ENCODE results near the gene DGKH. TPM values are rescaled to one million over a fixed set of nuclear protein-coding genes. Genes with fewer than 3 reads are reported as not detected.

The DGKH gene
- total RNA-seq, 1 donor: 8.7 TPM

DNA sequence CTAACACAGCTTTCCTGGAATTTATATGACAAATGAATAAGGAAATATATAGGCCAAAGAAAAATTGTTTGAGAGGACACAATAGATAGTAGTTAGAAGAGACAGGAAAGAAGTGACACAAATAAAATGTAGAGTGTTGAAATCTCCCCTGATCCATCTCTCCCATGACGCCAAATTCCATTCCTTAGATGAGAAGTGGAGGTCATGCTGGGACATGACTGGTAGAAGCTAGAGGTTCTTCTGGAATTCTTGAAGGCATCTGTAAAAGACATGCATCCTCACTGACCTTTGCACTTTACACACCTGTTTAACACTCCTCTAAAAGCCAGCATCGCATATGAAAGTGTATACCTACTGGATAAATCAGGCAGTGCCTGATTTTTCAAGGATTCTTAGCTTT lies 67.8 kb downstream of the DGKH start:
- no peaks in the 10 kb centered on the region for H3K36me3 ChIP-seq (ENCODE audit: insufficient read depth, low read length)
- TF ChIP-seq, protein P1, sequence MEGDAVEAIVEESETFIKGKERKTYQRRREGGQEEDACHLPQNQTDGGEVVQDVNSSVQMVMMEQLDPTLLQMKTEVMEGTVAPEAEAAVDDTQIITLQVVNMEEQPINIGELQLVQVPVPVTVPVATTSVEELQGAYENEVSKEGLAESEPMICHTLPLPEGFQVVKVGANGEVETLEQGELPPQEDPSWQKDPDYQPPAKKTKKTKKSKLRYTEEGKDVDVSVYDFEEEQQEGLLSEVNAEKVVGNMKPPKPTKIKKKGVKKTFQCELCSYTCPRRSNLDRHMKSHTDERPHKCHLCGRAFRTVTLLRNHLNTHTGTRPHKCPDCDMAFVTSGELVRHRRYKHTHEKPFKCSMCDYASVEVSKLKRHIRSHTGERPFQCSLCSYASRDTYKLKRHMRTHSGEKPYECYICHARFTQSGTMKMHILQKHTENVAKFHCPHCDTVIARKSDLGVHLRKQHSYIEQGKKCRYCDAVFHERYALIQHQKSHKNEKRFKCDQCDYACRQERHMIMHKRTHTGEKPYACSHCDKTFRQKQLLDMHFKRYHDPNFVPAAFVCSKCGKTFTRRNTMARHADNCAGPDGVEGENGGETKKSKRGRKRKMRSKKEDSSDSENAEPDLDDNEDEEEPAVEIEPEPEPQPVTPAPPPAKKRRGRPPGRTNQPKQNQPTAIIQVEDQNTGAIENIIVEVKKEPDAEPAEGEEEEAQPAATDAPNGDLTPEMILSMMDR (IDR thresholded peaks at IDR 0.05; ENCODE audit: extremely low read depth, low read depth, low read length): no peak
- no peaks in the 10 kb centered on the region for H3K4me1 ChIP-seq (ENCODE audit: insufficient read depth, low read length)
- H3K27me3 ChIP-seq (ENCODE audit: insufficient read depth, low read length): no peaks in the 10 kb centered on the region
- no peak overlapping the region for H2AFZ ChIP-seq (ENCODE audit: low read length)
- peaks cover 18% of the 10 kb centered on the region for H3K79me2 ChIP-seq (ENCODE audit: insufficient read depth, low read length)
- no peaks in the 10 kb centered on the region for H4K20me1 ChIP-seq (ENCODE audit: insufficient read depth, low read length)
- H3K4me3 ChIP-seq (ENCODE audit: insufficient read depth, low read length): no peak overlapping the region
- no peak overlapping the region for H3K4me2 ChIP-seq (ENCODE audit: insufficient read depth, low read length)
- no peak for DNase-seq (ENCODE audit: insufficient read length, low spot score, missing footprints)
- H3K9me3 ChIP-seq (ENCODE audit: low read depth, low read length): no peaks in the 10 kb centered on the region
- no peak overlapping the region for H3K27ac ChIP-seq (ENCODE audit: low read depth, low read length)

DNA sequence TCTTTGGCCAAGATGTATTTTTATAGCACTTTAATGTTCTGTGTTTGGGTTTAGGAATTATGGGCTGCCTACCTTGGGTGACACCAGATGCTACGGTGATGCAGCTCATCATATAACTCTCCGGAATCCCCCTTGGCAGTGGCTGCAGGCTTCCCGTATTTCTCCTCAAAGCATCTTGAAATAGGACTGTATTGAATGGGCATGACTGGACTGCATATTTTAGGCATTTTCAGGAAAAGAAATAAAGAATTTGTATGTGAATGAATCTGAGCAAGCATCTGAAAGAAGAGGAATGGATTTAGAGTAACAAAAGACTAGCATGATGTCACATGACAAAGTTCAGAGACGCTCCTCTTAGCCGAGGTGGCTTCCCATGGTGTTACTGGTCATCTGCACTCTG lies 70.6 kb downstream of the DGKH start:
- Histone ChIP-seq H3K4me1 (ENCODE audit: insufficient read depth, low read length) (no peaks in the 10 kb centered on the region), H3K79me2 (ENCODE audit: insufficient read depth, low read length) (peaks cover 27% of the 10 kb centered on the region), H3K27ac (ENCODE audit: low read depth, low read length) (no peak overlapping the region), H3K4me2 (ENCODE audit: insufficient read depth, low read length) (no peak overlapping the region), H3K4me3 (ENCODE audit: insufficient read depth, low read length) (no peak overlapping the region), H2AFZ (ENCODE audit: low read length) (no peak overlapping the region), H3K27me3 (ENCODE audit: insufficient read depth, low read length) (no peaks in the 10 kb centered on the region), H3K36me3 (ENCODE audit: insufficient read depth, low read length) (no peaks in the 10 kb centered on the region), H3K9me3 (ENCODE audit: low read depth, low read length) (no peaks in the 10 kb centered on the region), H4K20me1 (ENCODE audit: insufficient read depth, low read length) (no peaks in the 10 kb centered on the region)
- DNase-seq (ENCODE audit: insufficient read length, low spot score, missing footprints): no peak
- TF ChIP-seq, protein P1 (IDR thresholded peaks at IDR 0.05; ENCODE audit: extremely low read depth, low read depth, low read length): no peak

DNA sequence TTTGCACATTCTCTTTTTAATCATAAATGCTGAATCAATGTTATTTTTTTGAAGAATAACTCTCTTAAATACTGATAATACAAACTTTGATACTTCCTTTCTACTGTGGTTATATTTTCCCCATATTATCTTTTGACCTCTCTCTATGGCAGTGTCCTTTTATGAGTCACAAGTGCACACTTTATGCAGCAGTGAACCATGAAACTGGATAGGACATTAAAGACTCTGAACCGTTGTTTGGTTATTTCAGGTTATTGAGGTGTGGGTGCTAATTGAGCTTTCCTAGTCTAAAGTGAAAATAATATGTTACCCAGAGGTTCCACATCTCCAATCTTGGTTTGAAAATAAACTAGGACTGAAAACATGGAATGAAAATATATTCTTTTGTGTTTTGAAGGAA lies 71.4 kb downstream of the DGKH start:
- Histone ChIP-seq H3K4me1 (ENCODE audit: insufficient read depth, low read length) (no peaks in the 10 kb centered on the region), H3K27me3 (ENCODE audit: insufficient read depth, low read length) (no peaks in the 10 kb centered on the region)

DNA sequence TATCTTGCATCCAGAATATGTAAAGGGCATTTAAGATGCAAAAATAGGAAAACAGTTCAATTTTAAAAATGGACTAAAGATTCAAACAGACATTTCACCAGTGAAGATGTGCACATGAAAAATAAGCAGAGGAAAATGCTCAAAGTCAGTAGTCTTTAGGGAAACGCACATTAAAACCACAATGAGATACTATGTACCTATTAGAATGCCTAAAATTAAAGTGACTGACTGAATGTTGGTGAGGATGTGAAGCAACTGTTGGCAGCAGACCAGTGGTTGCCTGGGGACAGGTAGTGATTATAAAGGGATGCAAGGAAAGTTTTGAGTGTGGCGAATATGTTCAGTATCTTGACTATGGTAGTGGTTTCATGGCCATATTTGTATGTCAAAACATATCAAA lies 75.2 kb downstream of the DGKH start:
- no peak for DNase-seq (ENCODE audit: insufficient read length, low spot score, missing footprints)
- H3K4me2 ChIP-seq (ENCODE audit: insufficient read depth, low read length): no peak overlapping the region

More for the DNA sequence above, 71.4 kb downstream of the DGKH start:
- H2AFZ ChIP-seq (ENCODE audit: low read length): no peak overlapping the region
- H3K9me3 ChIP-seq (ENCODE audit: low read depth, low read length): no peaks in the 10 kb centered on the region
- no peak overlapping the region for H3K4me2 ChIP-seq (ENCODE audit: insufficient read depth, low read length)
- H3K27ac ChIP-seq (ENCODE audit: low read depth, low read length): no peak overlapping the region
- DNase-seq (ENCODE audit: insufficient read length, low spot score, missing footprints): no peak
- peaks cover 31% of the 10 kb centered on the region for H3K79me2 ChIP-seq (ENCODE audit: insufficient read depth, low read length)
- no peaks in the 10 kb centered on the region for H4K20me1 ChIP-seq (ENCODE audit: insufficient read depth, low read length)
- TF ChIP-seq, protein P1 (IDR thresholded peaks at IDR 0.05; ENCODE audit: extremely low read depth, low read depth, low read length): no peak
- H3K36me3 ChIP-seq (ENCODE audit: insufficient read depth, low read length): no peaks in the 10 kb centered on the region
- H3K4me3 ChIP-seq (ENCODE audit: insufficient read depth, low read length): no peak overlapping the region

More for the DNA sequence above, 75.2 kb downstream of the DGKH start:
- H2AFZ ChIP-seq (ENCODE audit: low read length): no peak overlapping the region
- H3K79me2 ChIP-seq (ENCODE audit: insufficient read depth, low read length): peaks cover 26% of the 10 kb centered on the region
- H3K27me3 ChIP-seq (ENCODE audit: insufficient read depth, low read length): no peaks in the 10 kb centered on the region
- no peaks in the 10 kb centered on the region for H3K9me3 ChIP-seq (ENCODE audit: low read depth, low read length)
- no peak overlapping the region for H3K27ac ChIP-seq (ENCODE audit: low read depth, low read length)
- TF ChIP-seq, protein P1 (IDR thresholded peaks at IDR 0.05; ENCODE audit: extremely low read depth, low read depth, low read length): no peak
- H3K4me3 ChIP-seq (ENCODE audit: insufficient read depth, low read length): no peak overlapping the region
- no peaks in the 10 kb centered on the region for H3K36me3 ChIP-seq (ENCODE audit: insufficient read depth, low read length)
- peaks cover 3% of the 10 kb centered on the region for H4K20me1 ChIP-seq (ENCODE audit: insufficient read depth, low read length)
- no peaks in the 10 kb centered on the region for H3K4me1 ChIP-seq (ENCODE audit: insufficient read depth, low read length)
